ENCODE results near the gene EPC1. TPM values are rescaled to one million over a fixed set of nuclear protein-coding genes. Genes with fewer than 3 reads are reported as not detected.

The EPC1 gene
- total RNA-seq, 1 donor from 2014 or later, result 31.0 TPM

GRCh38 chr10:32244011-32244410 lies 102.9 kb downstream of the EPC1 start:
- no peak for DNase-seq (ENCODE audit: low spot score)
- no peak overlapping the region for H3K4me3 Mint-ChIP-seq (ENCODE audit: unreplicated experiment)
- TF ChIP-seq, protein P1, sequence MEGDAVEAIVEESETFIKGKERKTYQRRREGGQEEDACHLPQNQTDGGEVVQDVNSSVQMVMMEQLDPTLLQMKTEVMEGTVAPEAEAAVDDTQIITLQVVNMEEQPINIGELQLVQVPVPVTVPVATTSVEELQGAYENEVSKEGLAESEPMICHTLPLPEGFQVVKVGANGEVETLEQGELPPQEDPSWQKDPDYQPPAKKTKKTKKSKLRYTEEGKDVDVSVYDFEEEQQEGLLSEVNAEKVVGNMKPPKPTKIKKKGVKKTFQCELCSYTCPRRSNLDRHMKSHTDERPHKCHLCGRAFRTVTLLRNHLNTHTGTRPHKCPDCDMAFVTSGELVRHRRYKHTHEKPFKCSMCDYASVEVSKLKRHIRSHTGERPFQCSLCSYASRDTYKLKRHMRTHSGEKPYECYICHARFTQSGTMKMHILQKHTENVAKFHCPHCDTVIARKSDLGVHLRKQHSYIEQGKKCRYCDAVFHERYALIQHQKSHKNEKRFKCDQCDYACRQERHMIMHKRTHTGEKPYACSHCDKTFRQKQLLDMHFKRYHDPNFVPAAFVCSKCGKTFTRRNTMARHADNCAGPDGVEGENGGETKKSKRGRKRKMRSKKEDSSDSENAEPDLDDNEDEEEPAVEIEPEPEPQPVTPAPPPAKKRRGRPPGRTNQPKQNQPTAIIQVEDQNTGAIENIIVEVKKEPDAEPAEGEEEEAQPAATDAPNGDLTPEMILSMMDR (IDR thresholded peaks at IDR 0.05; ENCODE audit: unreplicated experiment), result no peak
- H3K36me3 Mint-ChIP-seq (ENCODE audit: low read depth, unreplicated experiment), result no peaks in the 10 kb centered on the region
- H3K4me1 Mint-ChIP-seq (ENCODE audit: unreplicated experiment), result no peaks in the 10 kb centered on the region
- H3K27me3 Mint-ChIP-seq (ENCODE audit: unreplicated experiment), result peaks cover 3% of the 10 kb centered on the region
- no peak overlapping the region for H3K27ac Mint-ChIP-seq (ENCODE audit: unreplicated experiment)
- H3K9me3 Mint-ChIP-seq (ENCODE audit: unreplicated experiment), result no peaks in the 10 kb centered on the region

GRCh38 chr10:32241946-32242345 lies 105.0 kb downstream of the EPC1 start:
- Mint-ChIP-seq H3K27ac (ENCODE audit: unreplicated experiment) (no peak overlapping the region), H3K27me3 (ENCODE audit: unreplicated experiment) (peaks cover 3% of the 10 kb centered on the region), H3K9me3 (ENCODE audit: unreplicated experiment) (no peaks in the 10 kb centered on the region), H3K4me3 (ENCODE audit: unreplicated experiment) (no peak overlapping the region), H3K36me3 (ENCODE audit: low read depth, unreplicated experiment) (no peaks in the 10 kb centered on the region), H3K4me1 (ENCODE audit: unreplicated experiment) (no peaks in the 10 kb centered on the region)
- DNase-seq (ENCODE audit: low spot score), result no peak
- TF ChIP-seq, protein P1 (IDR thresholded peaks at IDR 0.05; ENCODE audit: unreplicated experiment), result no peak

GRCh38 chr10:32240471-32240870 lies 106.5 kb downstream of the EPC1 start:
- Mint-ChIP-seq H3K36me3 (ENCODE audit: low read depth, unreplicated experiment) (no peaks in the 10 kb centered on the region), H3K9me3 (ENCODE audit: unreplicated experiment) (no peaks in the 10 kb centered on the region), H3K4me1 (ENCODE audit: unreplicated experiment) (no peaks in the 10 kb centered on the region), H3K27me3 (ENCODE audit: unreplicated experiment) (peaks cover 3% of the 10 kb centered on the region), H3K27ac (ENCODE audit: unreplicated experiment) (no peak overlapping the region), H3K4me3 (ENCODE audit: unreplicated experiment) (no peak overlapping the region)
- TF ChIP-seq, protein P1 (IDR thresholded peaks at IDR 0.05; ENCODE audit: unreplicated experiment), result no peak
- no peak for DNase-seq (ENCODE audit: low spot score)

DNA sequence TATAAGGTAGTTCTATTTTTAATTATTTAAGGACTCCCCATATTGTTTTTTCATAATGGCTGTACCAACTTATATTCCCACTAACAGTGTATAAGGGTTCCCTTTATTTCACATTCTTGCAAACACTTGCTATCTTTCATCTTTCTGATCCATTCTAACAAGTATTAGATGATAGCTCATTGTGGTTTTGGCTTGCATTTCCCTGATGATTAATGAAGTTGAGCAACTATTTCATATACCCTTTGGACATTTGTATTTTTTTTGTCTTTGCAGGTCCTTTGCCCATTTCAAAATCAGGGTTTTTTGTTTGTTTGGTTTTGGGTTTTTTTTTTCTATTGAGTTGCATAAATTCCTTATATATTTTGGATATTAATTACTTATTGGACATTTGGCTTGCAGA lies 107.2 kb downstream of the EPC1 start:
- TF ChIP-seq, protein P1 (IDR thresholded peaks at IDR 0.05; ENCODE audit: unreplicated experiment), result no peak
- H3K9me3 Mint-ChIP-seq (ENCODE audit: unreplicated experiment), result no peaks in the 10 kb centered on the region
- H3K27me3 Mint-ChIP-seq (ENCODE audit: unreplicated experiment), result peaks cover 3% of the 10 kb centered on the region
- H3K36me3 Mint-ChIP-seq (ENCODE audit: low read depth, unreplicated experiment), result no peaks in the 10 kb centered on the region
- no peak overlapping the region for H3K27ac Mint-ChIP-seq (ENCODE audit: unreplicated experiment)
- DNase-seq (ENCODE audit: low spot score), result no peak
- H3K4me1 Mint-ChIP-seq (ENCODE audit: unreplicated experiment), result no peaks in the 10 kb centered on the region
- H3K4me3 Mint-ChIP-seq (ENCODE audit: unreplicated experiment), result no peak overlapping the region

DNA sequence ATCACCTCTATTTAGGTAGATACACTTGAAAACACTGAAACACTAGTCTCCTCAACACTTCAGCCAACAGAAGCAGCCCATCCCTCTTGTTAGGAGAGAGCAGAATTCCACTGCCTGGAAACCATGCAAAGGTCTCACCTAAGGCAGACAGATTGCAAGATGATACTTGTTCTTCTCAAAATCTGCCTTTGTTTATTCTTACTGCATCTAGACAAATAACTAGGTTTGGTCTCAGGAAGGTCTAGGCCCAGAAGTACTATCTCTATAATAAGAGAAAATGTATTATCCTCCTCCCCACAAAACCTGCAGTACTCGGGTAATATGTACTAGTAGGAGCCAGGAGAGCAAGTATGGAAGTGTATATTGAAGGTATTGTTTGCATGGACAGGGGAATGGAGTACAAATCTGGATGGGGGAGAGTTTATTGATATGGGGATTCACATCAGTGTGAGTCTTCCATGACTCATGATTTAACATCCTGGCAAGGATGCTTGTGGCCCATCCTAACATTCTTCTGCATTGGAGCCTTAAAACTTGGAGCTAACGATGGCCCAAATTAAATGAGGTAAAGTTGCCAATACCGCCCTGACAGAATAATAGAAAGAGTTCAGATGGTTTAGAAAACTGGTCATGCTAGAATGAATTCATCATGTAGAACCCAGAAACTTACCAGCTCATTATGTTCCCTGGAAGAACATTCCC lies 109.2 kb downstream of the EPC1 start:
- Mint-ChIP-seq H3K9me3 (ENCODE audit: unreplicated experiment) (no peaks in the 10 kb centered on the region), H3K36me3 (ENCODE audit: low read depth, unreplicated experiment) (peaks cover 4% of the 10 kb centered on the region), H3K4me1 (ENCODE audit: unreplicated experiment) (no peaks in the 10 kb centered on the region), H3K27me3 (ENCODE audit: unreplicated experiment) (peaks cover 2% of the 10 kb centered on the region), H3K4me3 (ENCODE audit: unreplicated experiment) (no peak overlapping the region), H3K27ac (ENCODE audit: unreplicated experiment) (no peak overlapping the region)
- DNase-seq (ENCODE audit: low spot score), result no peak
- TF ChIP-seq, protein P1 (IDR thresholded peaks at IDR 0.05; ENCODE audit: unreplicated experiment), result no peak

Data from endothelial cell (in vitro differentiated cells).